ENCODE data around the gene MMADHC.

GRCh38 chr2:149552226-149552625 is 35.3 kb downstream of the MMADHC start:
- TF ChIP-seq JUND (CRISPR knock-in tag; IDR thresholded peaks at IDR 0.05), result no peak
- TF ChIP-seq KLF13 (CRISPR knock-in tag; IDR thresholded peaks at IDR 0.05), result no peak
- TF ChIP-seq BRCA1 (CRISPR knock-in tag; IDR thresholded peaks at IDR 0.05), result no peak
- TF ChIP-seq, protein P1, sequence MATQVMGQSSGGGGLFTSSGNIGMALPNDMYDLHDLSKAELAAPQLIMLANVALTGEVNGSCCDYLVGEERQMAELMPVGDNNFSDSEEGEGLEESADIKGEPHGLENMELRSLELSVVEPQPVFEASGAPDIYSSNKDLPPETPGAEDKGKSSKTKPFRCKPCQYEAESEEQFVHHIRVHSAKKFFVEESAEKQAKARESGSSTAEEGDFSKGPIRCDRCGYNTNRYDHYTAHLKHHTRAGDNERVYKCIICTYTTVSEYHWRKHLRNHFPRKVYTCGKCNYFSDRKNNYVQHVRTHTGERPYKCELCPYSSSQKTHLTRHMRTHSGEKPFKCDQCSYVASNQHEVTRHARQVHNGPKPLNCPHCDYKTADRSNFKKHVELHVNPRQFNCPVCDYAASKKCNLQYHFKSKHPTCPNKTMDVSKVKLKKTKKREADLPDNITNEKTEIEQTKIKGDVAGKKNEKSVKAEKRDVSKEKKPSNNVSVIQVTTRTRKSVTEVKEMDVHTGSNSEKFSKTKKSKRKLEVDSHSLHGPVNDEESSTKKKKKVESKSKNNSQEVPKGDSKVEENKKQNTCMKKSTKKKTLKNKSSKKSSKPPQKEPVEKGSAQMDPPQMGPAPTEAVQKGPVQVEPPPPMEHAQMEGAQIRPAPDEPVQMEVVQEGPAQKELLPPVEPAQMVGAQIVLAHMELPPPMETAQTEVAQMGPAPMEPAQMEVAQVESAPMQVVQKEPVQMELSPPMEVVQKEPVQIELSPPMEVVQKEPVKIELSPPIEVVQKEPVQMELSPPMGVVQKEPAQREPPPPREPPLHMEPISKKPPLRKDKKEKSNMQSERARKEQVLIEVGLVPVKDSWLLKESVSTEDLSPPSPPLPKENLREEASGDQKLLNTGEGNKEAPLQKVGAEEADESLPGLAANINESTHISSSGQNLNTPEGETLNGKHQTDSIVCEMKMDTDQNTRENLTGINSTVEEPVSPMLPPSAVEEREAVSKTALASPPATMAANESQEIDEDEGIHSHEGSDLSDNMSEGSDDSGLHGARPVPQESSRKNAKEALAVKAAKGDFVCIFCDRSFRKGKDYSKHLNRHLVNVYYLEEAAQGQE (IDR thresholded peaks at IDR 0.05; ENCODE audit: borderline replicate concordance in 1 of 2, low read depth in 1 of 2, low read length in 2 of 2), result no peak
- TF ChIP-seq HIC2 (CRISPR knock-in tag; IDR thresholded peaks at IDR 0.05; ENCODE audit: low read depth), result no peak
- TF ChIP-seq ZNF570 (CRISPR knock-in tag; IDR thresholded peaks at IDR 0.05; ENCODE audit: borderline replicate concordance), result no peak
- no peak for TF ChIP-seq CCDC6 (CRISPR knock-in tag; IDR thresholded peaks at IDR 0.05)
- TF ChIP-seq, protein P2, sequence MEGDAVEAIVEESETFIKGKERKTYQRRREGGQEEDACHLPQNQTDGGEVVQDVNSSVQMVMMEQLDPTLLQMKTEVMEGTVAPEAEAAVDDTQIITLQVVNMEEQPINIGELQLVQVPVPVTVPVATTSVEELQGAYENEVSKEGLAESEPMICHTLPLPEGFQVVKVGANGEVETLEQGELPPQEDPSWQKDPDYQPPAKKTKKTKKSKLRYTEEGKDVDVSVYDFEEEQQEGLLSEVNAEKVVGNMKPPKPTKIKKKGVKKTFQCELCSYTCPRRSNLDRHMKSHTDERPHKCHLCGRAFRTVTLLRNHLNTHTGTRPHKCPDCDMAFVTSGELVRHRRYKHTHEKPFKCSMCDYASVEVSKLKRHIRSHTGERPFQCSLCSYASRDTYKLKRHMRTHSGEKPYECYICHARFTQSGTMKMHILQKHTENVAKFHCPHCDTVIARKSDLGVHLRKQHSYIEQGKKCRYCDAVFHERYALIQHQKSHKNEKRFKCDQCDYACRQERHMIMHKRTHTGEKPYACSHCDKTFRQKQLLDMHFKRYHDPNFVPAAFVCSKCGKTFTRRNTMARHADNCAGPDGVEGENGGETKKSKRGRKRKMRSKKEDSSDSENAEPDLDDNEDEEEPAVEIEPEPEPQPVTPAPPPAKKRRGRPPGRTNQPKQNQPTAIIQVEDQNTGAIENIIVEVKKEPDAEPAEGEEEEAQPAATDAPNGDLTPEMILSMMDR (CRISPR knock-in tag; IDR thresholded peaks at IDR 0.05), result no peak
- TF ChIP-seq, protein P3, sequence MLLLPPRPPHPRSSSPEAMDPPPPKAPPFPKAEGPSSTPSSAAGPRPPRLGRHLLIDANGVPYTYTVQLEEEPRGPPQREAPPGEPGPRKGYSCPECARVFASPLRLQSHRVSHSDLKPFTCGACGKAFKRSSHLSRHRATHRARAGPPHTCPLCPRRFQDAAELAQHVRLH (CRISPR knock-in tag; IDR thresholded peaks at IDR 0.05; ENCODE audit: borderline replicate concordance, low read depth), result no peak
- no peak for TF ChIP-seq JUN (CRISPR knock-in tag; IDR thresholded peaks at IDR 0.05)

Data from HepG2 (cell line).